IPS-18a (cell line): ENCODE data around the gene ZC3H18.

Experiments
- H3K27ac ChIP-seq: one replicate; pipeline ENCODE4 v1.5.1; 2013; ENCODE audit warnings: low read length
- H3K27me3 ChIP-seq: one replicate; pipeline ENCODE4 v1.6.1; 2013; ENCODE audit warnings: mild to moderate bottlenecking, low read length; ENCODE audit not compliant: control insufficient read depth, insufficient read depth
- H3K36me3 ChIP-seq: one replicate; pipeline ENCODE4 v1.6.1; 2013; ENCODE audit warnings: low read depth, low read length; ENCODE audit not compliant: control insufficient read depth
- H3K4me1 ChIP-seq: one replicate; pipeline ENCODE4 v1.6.1; 2013; ENCODE audit warnings: low read depth, low read length; ENCODE audit not compliant: control insufficient read depth
- H3K4me3 ChIP-seq: one replicate; pipeline ENCODE4 v1.5.1; 2013; ENCODE audit warnings: low read length
- H3K9ac ChIP-seq: one replicate; pipeline ENCODE4 v1.6.1; 2013; ENCODE audit warnings: mild to moderate bottlenecking, low read length, moderate library complexity
- H3K9me3 ChIP-seq: one replicate; pipeline ENCODE4 v1.6.1; 2013; ENCODE audit warnings: low read depth, low read length; ENCODE audit not compliant: control insufficient read depth

The ZC3H18 gene

DNA sequence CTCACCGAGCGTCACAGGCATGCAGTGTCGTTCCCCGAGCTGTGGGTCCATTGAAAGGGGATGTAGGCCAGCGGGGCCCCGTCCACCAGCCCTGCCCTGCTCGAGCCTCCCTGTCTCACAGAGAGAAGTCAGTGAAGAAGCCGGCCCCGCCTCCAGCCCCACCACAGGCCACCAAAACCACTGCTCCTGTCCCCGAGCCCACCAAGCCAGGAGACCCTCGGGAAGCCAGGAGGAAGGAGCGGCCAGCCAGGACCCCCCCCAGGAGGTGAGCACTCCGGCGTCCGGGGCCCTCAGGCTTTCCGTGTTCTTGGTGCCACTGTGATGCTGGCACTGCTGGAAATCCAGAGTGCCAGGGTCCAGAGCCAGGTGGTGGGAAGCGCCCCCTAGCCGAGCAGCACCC lies 54.3 kb downstream of the ZC3H18 start:
- peaks cover 46% of the 10 kb centered on the region for H3K36me3 ChIP-seq
- no peaks in the 10 kb centered on the region for H3K9me3 ChIP-seq
- no peaks in the 10 kb centered on the region for H3K4me1 ChIP-seq
- no peak overlapping the region for H3K9ac ChIP-seq
- no peak overlapping the region for H3K4me3 ChIP-seq
- H3K27me3 ChIP-seq, result no peaks in the 10 kb centered on the region
- no peak overlapping the region for H3K27ac ChIP-seq

DNA sequence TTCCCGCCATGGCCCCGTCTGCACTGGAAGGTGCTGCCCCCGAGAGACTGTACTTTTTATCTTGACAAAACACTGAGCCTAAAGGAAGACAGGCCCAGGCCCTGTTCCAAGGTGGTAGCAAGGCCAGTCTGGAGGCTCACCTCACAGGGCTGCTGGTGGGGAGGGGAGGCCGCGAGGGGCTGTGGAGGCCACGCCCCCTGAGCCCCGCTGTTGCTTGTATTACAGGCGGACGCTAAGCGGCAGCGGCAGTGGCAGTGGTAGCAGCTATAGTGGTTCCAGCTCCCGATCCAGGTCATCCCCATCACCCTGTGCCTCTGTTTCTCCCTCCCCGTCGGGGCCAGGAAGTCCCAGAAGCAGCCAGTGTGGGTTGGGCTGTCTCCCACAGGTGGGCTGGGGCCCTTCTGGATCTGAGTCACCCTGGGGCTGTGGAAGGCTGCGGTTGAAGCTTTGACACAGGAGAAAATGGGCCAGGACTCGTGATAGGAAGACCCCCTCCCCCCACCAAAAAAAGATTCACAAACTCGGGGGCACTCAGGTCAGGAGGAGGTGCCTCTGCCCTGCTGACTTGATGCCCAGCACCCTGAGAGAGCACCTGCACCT lies 54.9 kb downstream of the ZC3H18 start:
- H3K4me3 ChIP-seq, result no peak overlapping the region
- H3K9ac ChIP-seq, result no peak overlapping the region
- no peaks in the 10 kb centered on the region for H3K4me1 ChIP-seq
- H3K27me3 ChIP-seq, result no peaks in the 10 kb centered on the region
- no peaks in the 10 kb centered on the region for H3K9me3 ChIP-seq
- peaks cover 51% of the 10 kb centered on the region for H3K36me3 ChIP-seq
- H3K27ac ChIP-seq, result no peak overlapping the region

DNA sequence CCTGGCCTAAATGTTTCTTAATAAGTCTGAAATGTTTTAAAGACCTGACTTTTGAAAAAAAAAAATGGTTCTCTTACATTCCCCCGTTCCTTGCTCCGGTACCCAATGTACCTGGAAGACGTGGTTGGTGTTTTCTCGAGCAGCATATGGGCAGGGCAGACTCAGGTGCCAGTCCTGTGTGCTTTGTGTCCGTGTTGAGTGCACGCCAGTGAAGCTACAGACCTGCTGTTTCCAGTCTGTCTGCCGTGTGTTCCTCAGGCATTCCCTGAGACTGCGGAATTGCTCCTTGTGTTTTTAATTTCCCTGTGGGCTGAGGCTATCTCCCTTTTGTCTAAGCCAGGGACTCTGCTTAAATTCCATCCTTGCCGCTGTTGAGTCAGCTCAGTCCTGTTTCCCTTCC lies 56.4 kb downstream of the ZC3H18 start:
- H3K9me3 ChIP-seq, result no peaks in the 10 kb centered on the region
- H3K4me1 ChIP-seq, result no peaks in the 10 kb centered on the region
- no peak overlapping the region for H3K4me3 ChIP-seq
- H3K36me3 ChIP-seq, result peaks cover 54% of the 10 kb centered on the region
- no peaks in the 10 kb centered on the region for H3K27me3 ChIP-seq
- no peak overlapping the region for H3K9ac ChIP-seq
- H3K27ac ChIP-seq, result no peak overlapping the region

DNA sequence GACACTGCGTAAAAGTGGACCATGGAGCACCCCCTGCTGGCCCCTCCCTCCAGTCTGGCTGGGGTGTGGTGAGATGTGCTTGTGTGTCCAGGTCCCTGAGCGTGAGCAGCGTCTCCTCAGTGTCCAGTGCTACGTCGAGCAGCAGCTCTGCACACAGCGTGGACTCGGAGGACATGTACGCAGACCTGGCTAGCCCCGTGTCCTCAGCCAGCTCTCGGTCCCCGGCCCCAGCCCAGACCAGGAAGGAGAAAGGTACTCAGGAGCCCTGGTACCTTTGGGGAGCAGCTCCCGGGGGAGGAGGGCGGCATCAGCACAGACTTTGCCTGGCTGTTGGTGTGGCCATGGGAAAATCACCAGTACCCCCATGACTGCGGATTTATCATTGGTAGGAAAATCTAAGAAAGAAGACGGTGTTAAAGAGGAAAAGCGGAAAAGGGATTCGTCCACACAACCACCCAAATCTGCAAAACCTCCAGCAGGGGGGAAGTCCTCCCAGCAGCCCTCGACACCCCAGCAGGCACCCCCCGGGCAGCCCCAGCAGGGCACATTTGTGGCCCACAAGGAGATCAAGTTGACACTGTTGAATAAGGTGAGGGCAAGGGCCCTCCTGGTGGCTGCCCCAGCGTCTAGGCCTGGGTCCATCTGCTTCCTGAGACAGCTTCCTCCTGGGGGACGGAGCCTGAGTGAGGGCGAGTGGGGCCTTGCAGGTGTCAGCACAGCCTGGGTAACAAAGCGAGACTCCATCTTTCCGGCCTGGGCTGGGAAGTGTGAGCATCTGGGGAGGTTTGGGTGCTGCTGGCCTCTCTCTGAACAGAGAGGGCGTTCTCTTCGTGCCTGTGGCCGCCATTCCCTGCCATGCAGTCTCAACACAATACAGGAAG lies 57.6 kb downstream of the ZC3H18 start:
- H3K27me3 ChIP-seq, result no peaks in the 10 kb centered on the region
- H3K27ac ChIP-seq, result no peak overlapping the region
- no peak overlapping the region for H3K4me3 ChIP-seq
- no peaks in the 10 kb centered on the region for H3K9me3 ChIP-seq
- H3K36me3 ChIP-seq, result peaks cover 45% of the 10 kb centered on the region
- H3K4me1 ChIP-seq, result no peaks in the 10 kb centered on the region
- no peak overlapping the region for H3K9ac ChIP-seq

DNA sequence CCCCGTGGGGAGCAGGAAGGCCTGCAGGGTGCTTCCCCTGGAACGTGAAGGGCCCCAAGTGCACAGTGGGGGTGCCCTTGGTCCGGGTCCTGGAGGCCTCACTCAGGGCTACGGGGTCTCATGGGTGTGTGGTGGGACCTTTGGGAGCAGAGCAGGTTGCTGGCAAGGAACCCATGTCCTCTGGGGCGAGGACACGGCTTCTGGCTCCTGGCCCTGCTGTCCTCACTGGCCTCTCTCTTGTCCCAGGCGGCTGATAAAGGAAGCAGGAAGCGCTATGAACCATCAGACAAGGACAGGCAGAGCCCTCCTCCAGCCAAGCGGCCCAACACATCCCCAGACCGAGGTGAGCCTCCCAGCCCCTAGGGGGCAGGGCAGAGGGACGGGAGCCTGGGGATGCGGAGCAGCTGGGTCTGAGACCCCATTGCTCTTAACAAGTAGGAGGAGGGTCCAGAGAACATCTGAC lies 58.3 kb downstream of the ZC3H18 start:
- Histone ChIP-seq H3K4me1 (no peaks in the 10 kb centered on the region), H3K4me3 (no peak overlapping the region), H3K9ac (no peak overlapping the region), H3K36me3 (peaks cover 38% of the 10 kb centered on the region), H3K27ac (no peak overlapping the region), H3K27me3 (no peaks in the 10 kb centered on the region), H3K9me3 (no peaks in the 10 kb centered on the region)

DNA sequence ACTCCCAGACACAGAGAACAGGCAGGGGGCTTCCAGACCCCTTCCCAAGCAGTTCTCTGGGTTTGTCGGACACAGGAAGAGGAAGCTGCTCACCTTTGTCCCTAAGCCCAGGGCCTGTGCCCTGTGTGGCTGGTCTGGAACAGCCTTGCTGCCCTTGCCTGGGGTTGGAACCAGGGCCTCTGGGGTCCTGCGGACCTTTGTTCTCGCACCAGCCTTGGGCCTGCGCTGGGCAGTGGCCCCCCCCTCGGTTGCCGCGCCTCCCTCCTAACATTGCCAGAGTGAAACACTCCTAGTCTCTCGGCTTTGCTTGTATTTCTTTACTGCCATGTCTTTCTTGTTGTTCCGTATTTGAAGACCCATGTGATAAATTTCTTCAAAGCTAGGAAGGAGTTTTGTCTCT lies 59.6 kb downstream of the ZC3H18 start:
- H3K4me3 ChIP-seq, result no peak overlapping the region
- H3K4me1 ChIP-seq, result peaks cover 3% of the 10 kb centered on the region
- H3K9ac ChIP-seq, result no peak overlapping the region
- H3K27ac ChIP-seq, result no peak overlapping the region
- no peaks in the 10 kb centered on the region for H3K27me3 ChIP-seq
- peaks cover 27% of the 10 kb centered on the region for H3K36me3 ChIP-seq
- no peaks in the 10 kb centered on the region for H3K9me3 ChIP-seq

DNA sequence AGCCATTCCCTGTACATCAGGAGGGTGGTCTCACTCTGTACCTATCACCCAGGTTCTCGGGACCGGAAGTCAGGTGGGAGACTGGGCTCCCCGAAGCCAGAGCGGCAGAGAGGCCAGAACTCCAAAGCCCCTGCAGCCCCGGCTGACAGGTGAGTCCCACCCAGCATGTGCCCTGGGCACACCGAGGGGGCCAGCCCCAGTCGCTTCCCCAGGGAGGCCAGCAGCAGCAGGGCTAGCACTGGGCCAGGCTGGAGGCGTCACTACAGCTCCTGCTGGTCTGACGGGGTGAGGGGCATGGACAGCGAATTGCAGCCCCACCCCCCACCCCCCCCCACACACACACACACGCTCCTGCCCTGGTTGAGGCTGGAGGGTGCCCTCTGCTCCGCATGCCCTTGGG lies 60.2 kb downstream of the ZC3H18 start:
- H3K27ac ChIP-seq, result no peak overlapping the region
- peaks cover 3% of the 10 kb centered on the region for H3K4me1 ChIP-seq

DNA sequence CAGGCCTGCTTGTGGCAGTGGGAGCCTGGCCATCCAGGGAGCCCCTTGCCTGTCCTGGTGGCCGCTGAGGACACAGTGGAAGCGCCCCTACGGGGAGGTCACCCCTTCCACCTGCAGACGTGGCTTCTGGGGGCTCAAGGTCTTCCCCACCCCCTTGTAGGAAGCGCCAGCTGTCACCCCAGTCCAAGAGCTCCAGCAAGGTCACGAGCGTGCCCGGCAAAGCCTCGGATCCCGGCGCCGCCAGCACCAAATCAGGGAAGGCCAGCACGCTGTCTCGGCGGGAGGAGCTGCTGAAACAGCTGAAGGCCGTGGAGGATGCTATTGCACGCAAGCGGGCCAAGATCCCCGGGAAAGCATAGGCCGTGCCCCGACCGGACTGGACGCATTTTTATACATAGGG lies 60.7 kb downstream of the ZC3H18 start:
- no peaks in the 10 kb centered on the region for H3K9me3 ChIP-seq
- H3K36me3 ChIP-seq, result peaks cover 21% of the 10 kb centered on the region
- no peak overlapping the region for H3K4me3 ChIP-seq
- peaks cover 3% of the 10 kb centered on the region for H3K4me1 ChIP-seq
- H3K9ac ChIP-seq, result no peak overlapping the region
- no peak overlapping the region for H3K27ac ChIP-seq
- peaks cover 6% of the 10 kb centered on the region for H3K27me3 ChIP-seq

More for the DNA sequence above, 60.2 kb downstream of the ZC3H18 start:
- no peaks in the 10 kb centered on the region for H3K9me3 ChIP-seq
- H3K36me3 ChIP-seq, result peaks cover 21% of the 10 kb centered on the region
- peaks cover 5% of the 10 kb centered on the region for H3K27me3 ChIP-seq
- H3K9ac ChIP-seq, result no peak overlapping the region
- H3K4me3 ChIP-seq, result no peak overlapping the region

DNA sequence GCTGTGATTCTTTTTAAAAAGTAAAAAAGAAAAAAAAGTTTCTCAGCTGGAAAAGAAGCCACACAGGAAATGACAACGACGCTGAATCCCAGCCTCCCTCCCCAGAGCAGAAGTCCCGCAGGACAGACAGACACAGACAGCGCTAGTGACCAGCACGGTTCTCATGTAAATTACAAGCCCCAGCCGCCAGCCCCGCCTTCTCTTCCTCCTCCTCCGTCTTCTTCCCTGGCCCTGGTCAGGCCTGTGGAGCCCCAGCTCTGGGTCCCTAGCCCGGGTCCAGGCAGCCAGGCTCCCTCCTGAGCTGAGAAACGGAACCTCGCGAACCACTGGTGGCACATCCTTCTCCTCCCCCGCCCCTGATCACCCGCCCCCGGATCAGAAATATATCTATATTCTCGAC lies 61.2 kb downstream of the ZC3H18 start:
- Histone ChIP-seq H3K4me1 (peaks cover 3% of the 10 kb centered on the region), H3K27ac (no peak overlapping the region), H3K9me3 (no peaks in the 10 kb centered on the region), H3K36me3 (peaks cover 17% of the 10 kb centered on the region), H3K27me3 (peaks cover 6% of the 10 kb centered on the region), H3K4me3 (no peak overlapping the region), H3K9ac (no peak overlapping the region)

DNA sequence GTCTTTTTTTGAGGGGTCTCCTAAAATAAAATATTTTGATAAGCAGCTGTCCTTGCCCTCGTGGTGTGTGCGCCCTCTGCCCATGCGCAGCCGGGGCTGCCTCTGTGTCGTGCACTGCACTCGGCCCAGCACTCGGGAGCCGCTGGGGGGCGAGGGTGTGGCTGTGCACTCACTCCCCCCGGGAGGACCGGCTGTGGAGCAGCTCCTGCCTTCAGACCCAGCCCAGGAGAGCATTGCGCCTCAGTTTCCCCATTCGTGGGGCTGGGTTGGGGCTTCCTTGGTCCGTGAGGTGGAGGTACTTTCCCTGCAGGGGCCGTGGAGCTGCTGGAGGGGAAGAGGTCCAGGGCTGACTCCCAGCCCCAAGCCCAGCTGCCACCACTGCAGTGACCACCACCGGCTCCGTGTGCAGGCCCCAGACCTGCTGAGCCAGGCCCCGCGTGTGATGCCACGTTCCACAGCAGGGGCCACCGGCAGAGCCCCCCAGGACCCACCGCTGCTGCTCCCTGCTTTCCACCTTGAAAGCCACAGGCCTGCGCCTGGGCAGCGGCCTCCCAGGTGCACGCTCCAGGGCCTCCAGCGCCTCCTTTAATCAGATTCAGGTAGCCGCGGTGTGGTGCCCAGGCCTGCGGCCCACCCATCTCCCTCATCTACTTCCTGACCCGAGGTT lies 61.9 kb downstream of the ZC3H18 start:
- H3K27me3 ChIP-seq, result peaks cover 6% of the 10 kb centered on the region
- peaks cover 13% of the 10 kb centered on the region for H3K36me3 ChIP-seq
- H3K9ac ChIP-seq, result no peak overlapping the region
- no peaks in the 10 kb centered on the region for H3K9me3 ChIP-seq
- H3K27ac ChIP-seq, result no peak overlapping the region
- H3K4me1 ChIP-seq, result peaks cover 3% of the 10 kb centered on the region
- no peak overlapping the region for H3K4me3 ChIP-seq

DNA sequence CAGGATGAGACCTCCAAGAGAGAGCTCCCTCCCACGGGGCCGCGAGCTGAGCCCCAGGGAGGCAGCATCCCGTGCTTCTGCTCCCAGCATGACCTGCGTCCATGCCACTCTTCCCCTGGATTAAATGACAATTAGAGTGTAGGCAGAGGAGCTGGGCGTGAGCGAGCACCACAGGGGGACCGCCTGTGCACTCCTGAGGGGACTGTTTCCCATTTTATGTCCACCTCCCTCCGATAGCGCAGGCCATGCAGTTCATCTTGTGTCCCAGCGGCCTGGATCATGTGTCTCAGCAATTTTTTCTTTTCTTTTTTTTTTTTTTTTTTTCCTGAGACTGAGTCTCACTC lies 62.4 kb downstream of the ZC3H18 start:
- Histone ChIP-seq H3K9ac (no peak overlapping the region), H3K4me1 (peaks cover 3% of the 10 kb centered on the region), H3K27me3 (peaks cover 6% of the 10 kb centered on the region), H3K27ac (no peak overlapping the region), H3K9me3 (no peaks in the 10 kb centered on the region), H3K4me3 (no peak overlapping the region), H3K36me3 (peaks cover 9% of the 10 kb centered on the region)
